Tibial nerve (tissue), 3 donors: ENCODE measurements around the gene CACNA1B.

Experiments
- CTCF ChIP-seq, 5 experiments: fragments of 200-600 bp in 3 of 5; fragments of 450-650 bp in 2 of 5; sonication (generic) in 3 of 5; IDR thresholded peaks; one replicate each; pipeline ENCODE4 v1.5.1; 2016 to 2019; ENCODE audit warnings: antibody characterized with exemption in 5 of 5, mild to moderate bottlenecking in 3 of 5, moderate library complexity in 2 of 5
- POLR2A ChIP-seq, 2 donors: fragments of 450-650 bp; IDR thresholded peaks; one replicate each; pipeline ENCODE4 v1.6.1; 2017; ENCODE audit warnings: antibody characterized with exemption in 2 of 2, mild to moderate bottlenecking in 2 of 2, moderate library complexity in 2 of 2

GRCh38 chr9:137829260-137829996 is 48.2 kb upstream of the CACNA1B start:
- TF ChIP-seq CTCF (IDR thresholded peaks at IDR 0.05) (no peak), POLR2A (IDR thresholded peaks at IDR 0.05) (no peak)
